Stimulated activated CD4-positive, alpha-beta T cell treated with anti-CD3 and anti-CD28 coated beads, Interleukin-15, amount 100 ng/mL, for 1 hour (primary cell): ENCODE data around the gene C4B.
A peak's percentile ranks its signal among the peaks of the same experiment; 100 is the strongest.
"Not testable (repeated sequence)": the region's sequence is repeated elsewhere in the genome, so short reads cannot be mapped to it uniquely, and the experiment has no call there.

Source experiments
- DNase-seq, 2 donors: peaks; one replicate each; pipeline ENCODE4 v3.0.0-alpha.2; 2020; ENCODE audit warnings: low read depth in 1 of 2, low spot score in 1 of 2

The C4B gene

GRCh38 chr6:32014547-32014946 is at the start of gene C4B:
TSS of gene C4B (plus strand) at chr6:32014795. CDS start at chr6:32014846, 51 bp downstream.
- DNase-seq, result not testable (repeated sequence)

- no peak for DNase-seq
Measured at GRCh38 chr6:31965700-31966099, 48.9 kb upstream of the C4B start.

- DNase-seq, result no peak
Measured at GRCh38 chr6:31966506-31966905, 48.1 kb upstream of the C4B start.

GRCh38 chr6:31966997-31967925 is 47.3 kb upstream of the C4B start:
- no peak for DNase-seq

- DNase-seq, result no peak
Measured at GRCh38 chr6:31967926-31968320, 46.7 kb upstream of the C4B start.

- DNase-seq, result no peak
Measured at GRCh38 chr6:31968326-31968725, 46.3 kb upstream of the C4B start.

GRCh38 chr6:31968791-31969711 is 45.5 kb upstream of the C4B start:
- DNase-seq, result no peak

GRCh38 chr6:31969712-31970603 is 44.6 kb upstream of the C4B start:
- no peak for DNase-seq

- DNase-seq, result no peak
Measured at GRCh38 chr6:31970604-31971271, 43.9 kb upstream of the C4B start.

- DNase-seq, result no peak
Measured at GRCh38 chr6:31971279-31971992, 43.2 kb upstream of the C4B start.

GRCh38 chr6:31971993-31972708 is 42.4 kb upstream of the C4B start, which contains the start of gene DXO:
TSS of gene DXO (minus strand) at chr6:31972138. CDS start at chr6:31971675, 463 bp downstream.
- peak; percentile 93 to 94 for DNase-seq

- DNase-seq, result no peak
Measured at GRCh38 chr6:31972709-31973350, 41.8 kb upstream of the C4B start.

- DNase-seq, result not testable (repeated sequence)
Measured at GRCh38 chr6:31976065-31976464, 38.5 kb upstream of the C4B start.

- no peak for DNase-seq
Measured at GRCh38 chr6:31977816-31978431, 36.7 kb upstream of the C4B start.

GRCh38 chr6:31978831-31979230 is 35.8 kb upstream of the C4B start:
- no peak for DNase-seq

- no peak for DNase-seq
Measured at GRCh38 chr6:31979238-31979898, 35.2 kb upstream of the C4B start.

GRCh38 chr6:31980195-31980876 is 34.3 kb upstream of the C4B start:
- not testable (repeated sequence) for DNase-seq
